ENCODE data around the gene OR2T27.

- TF ChIP-seq CTCF (IDR thresholded peaks at IDR 0.05; ENCODE audit: borderline replicate concordance, extremely low read depth, low read length, poor library complexity, severe bottlenecking) (no peak), EZH2 (IDR thresholded peaks at IDR 0.05; ENCODE audit: borderline replicate concordance, low read depth, low read length, severe bottlenecking) (no peak)
Measured at GRCh38 chr1:248611883-248612414, 43.4 kb downstream of the OR2T27 start.

Data from DND-41 (cell line).